Gastroesophageal sphincter (tissue), 3 donors: Measurements from ENCODE around the gene CPNE1.

Experiments used
- EP300 ChIP-seq: sonication (generic); formaldehyde crosslinking; IDR thresholded peaks from one replicate; pipeline ENCODE4 v1.6.1; 2017; ENCODE audit warnings: antibody characterized with exemption, mild to moderate bottlenecking
- POLR2A ChIP-seq, 2 donors: fragments of 450-650 bp; IDR thresholded peaks; one replicate each; pipeline ENCODE4 v1.6.1; 2017; ENCODE audit warnings: antibody characterized with exemption in 2 of 2, mild to moderate bottlenecking in 2 of 2, moderate library complexity in 1 of 2
- POLR2AphosphoS5 ChIP-seq: sonication (generic); formaldehyde crosslinking; IDR thresholded peaks from one replicate; pipeline ENCODE4 v1.6.1; 2017; ENCODE audit warnings: antibody characterized with exemption
- TF ChIP-seq, protein P1 (sequence below), 4 experiments: fragments of 200-600 bp in 2 of 4; fragments of 450-650 bp in 2 of 4; sonication (generic) in 1 of 4; IDR thresholded peaks; one replicate each; pipeline ENCODE4 v1.5.1; 2017 to 2019; ENCODE audit warnings: antibody characterized with exemption in 4 of 4, mild to moderate bottlenecking in 2 of 4, moderate library complexity in 2 of 4

DNA sequence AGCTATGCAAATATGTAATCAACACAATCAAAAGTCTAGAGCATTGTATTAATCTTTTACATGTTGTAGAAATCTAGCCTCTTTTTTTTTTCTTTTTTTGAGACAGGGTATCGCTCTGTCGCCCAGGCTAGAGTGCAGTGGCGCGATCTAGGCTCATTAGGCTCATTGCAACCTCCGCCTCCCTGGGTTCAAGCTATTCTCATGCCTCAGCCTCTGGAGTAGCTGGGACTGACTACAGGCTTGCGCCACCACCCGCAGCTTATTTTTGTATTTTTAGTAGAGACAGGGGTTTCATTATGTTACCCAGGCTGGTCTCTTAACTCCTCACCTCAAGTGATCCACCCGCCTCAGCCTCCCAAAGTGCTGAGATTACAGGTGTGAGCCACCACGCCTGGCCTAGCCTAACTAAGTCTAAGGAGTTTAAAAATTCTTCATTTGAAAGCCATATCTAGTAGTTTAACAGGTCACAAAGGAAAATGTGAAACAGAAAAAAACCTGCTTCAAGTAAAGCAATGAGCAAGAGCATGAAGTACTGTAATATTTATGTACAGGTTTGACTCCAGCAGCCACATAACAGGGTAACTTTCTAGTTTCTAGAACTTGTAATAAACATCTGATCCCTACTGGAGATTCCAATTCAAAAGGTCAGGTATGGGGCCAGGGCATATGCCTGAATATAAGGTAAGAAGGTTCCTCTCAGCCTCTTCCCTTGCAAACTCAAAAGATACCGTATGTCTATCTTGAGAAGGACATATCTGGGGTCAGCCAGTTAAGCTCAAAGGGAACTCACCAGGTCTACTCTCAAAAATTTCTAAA, 4.4 kb downstream of the CPNE1 start:
- TF ChIP-seq POLR2AphosphoS5 (no peak), POLR2A (IDR thresholded peaks at IDR 0.05) (no peak), EP300 (no peak)
- TF ChIP-seq, protein P1, sequence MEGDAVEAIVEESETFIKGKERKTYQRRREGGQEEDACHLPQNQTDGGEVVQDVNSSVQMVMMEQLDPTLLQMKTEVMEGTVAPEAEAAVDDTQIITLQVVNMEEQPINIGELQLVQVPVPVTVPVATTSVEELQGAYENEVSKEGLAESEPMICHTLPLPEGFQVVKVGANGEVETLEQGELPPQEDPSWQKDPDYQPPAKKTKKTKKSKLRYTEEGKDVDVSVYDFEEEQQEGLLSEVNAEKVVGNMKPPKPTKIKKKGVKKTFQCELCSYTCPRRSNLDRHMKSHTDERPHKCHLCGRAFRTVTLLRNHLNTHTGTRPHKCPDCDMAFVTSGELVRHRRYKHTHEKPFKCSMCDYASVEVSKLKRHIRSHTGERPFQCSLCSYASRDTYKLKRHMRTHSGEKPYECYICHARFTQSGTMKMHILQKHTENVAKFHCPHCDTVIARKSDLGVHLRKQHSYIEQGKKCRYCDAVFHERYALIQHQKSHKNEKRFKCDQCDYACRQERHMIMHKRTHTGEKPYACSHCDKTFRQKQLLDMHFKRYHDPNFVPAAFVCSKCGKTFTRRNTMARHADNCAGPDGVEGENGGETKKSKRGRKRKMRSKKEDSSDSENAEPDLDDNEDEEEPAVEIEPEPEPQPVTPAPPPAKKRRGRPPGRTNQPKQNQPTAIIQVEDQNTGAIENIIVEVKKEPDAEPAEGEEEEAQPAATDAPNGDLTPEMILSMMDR (IDR thresholded peaks at IDR 0.05), result no peak
